Neural crest cell (in vitro differentiated cells): Measurements from ENCODE around the gene RPN2. TPM values are rescaled to one million over a fixed set of nuclear protein-coding genes. Genes with fewer than 3 reads are reported as not detected.
A peak's percentile ranks its signal among the peaks of the same experiment; 100 is the strongest.

Experiments
- DNase-seq: peaks from one replicate; pipeline ENCODE4 v3.0.0; 2021; ENCODE audit warnings: low read depth, mixed read lengths, low spot score
- H3K27ac Mint-ChIP-seq: one replicate; pipeline ENCODE4 v1.8.0; 2021; ENCODE audit warnings: mild to moderate bottlenecking, mixed read lengths; ENCODE audit not compliant: unreplicated experiment
- H3K27me3 Mint-ChIP-seq: 2 replicates; pipeline ENCODE4 v1.8.0; 2021; ENCODE audit warnings: low read depth, mild to moderate bottlenecking, mixed read lengths
- H3K36me3 Mint-ChIP-seq: 2 replicates; pipeline ENCODE4 v1.8.0; 2021; ENCODE audit warnings: low read depth, mild to moderate bottlenecking, mixed read lengths
- H3K4me1 Mint-ChIP-seq: 2 replicates; pipeline ENCODE4 v1.8.0; 2021; ENCODE audit warnings: mixed read lengths
- H3K4me3 Mint-ChIP-seq: one replicate; pipeline ENCODE4 v1.8.0; 2021; ENCODE audit warnings: mild to moderate bottlenecking, mixed read lengths
- H3K9me3 Mint-ChIP-seq: 2 replicates; pipeline ENCODE4 v1.8.0; 2021; ENCODE audit warnings: mixed read lengths
- CTCF ChIP-seq: fragments of 200-600 bp; sonication (generic); conservative IDR thresholded peaks from 2 replicates; pipeline ENCODE4 v1.5.0; 2021; ENCODE audit warnings: antibody characterized with exemption, mild to moderate bottlenecking
- total RNA-seq: library from RNA; stranded (reverse); gene quantifications from 2 replicates; pipeline ENCODE4 v1.2.1, GENCODE V29; 2021

Gene RPN2
- total RNA-seq, 1 donor from 2014 or later = 203 TPM

GRCh38 chr20:37247547-37247946, 68.4 kb downstream of the RPN2 start:
- TF ChIP-seq CTCF = no peak

GRCh38 chr20:37249304-37249703, 70.2 kb downstream of the RPN2 start:
- peaks cover 1% of the 10 kb centered on the region for H3K9me3 Mint-ChIP-seq
- no peak for DNase-seq
- H3K4me1 Mint-ChIP-seq = peaks cover 52% of the 10 kb centered on the region
- peaks cover 5% of the 10 kb centered on the region for H3K36me3 Mint-ChIP-seq
- no peak overlapping the region for H3K4me3 Mint-ChIP-seq
- H3K27ac Mint-ChIP-seq = no peak overlapping the region
- no peak for TF ChIP-seq CTCF
- no peaks in the 10 kb centered on the region for H3K27me3 Mint-ChIP-seq

More at GRCh38 chr20:37247547-37247946, 68.4 kb downstream of the RPN2 start:
- no peaks in the 10 kb centered on the region for H3K9me3 Mint-ChIP-seq
- peaks cover 10% of the 10 kb centered on the region for H3K36me3 Mint-ChIP-seq
- H3K4me3 Mint-ChIP-seq = no peak overlapping the region
- DNase-seq = no peak
- no peaks in the 10 kb centered on the region for H3K27me3 Mint-ChIP-seq
- no peak overlapping the region for H3K27ac Mint-ChIP-seq
- H3K4me1 Mint-ChIP-seq = peaks cover 54% of the 10 kb centered on the region

- DNase-seq = no peak
- no peaks in the 10 kb centered on the region for H3K27me3 Mint-ChIP-seq
- H3K4me3 Mint-ChIP-seq = peak overlapping the region; percentile 60
- H3K4me1 Mint-ChIP-seq = peaks cover 32% of the 10 kb centered on the region
- H3K27ac Mint-ChIP-seq = peak overlapping the region; percentile 94
- TF ChIP-seq CTCF = no peak
- peaks cover 2% of the 10 kb centered on the region for H3K36me3 Mint-ChIP-seq
- peaks cover 4% of the 10 kb centered on the region for H3K9me3 Mint-ChIP-seq
Observed at GRCh38 chr20:37251825-37252477, 72.8 kb downstream of the RPN2 start.

- H3K36me3 Mint-ChIP-seq = peaks cover 2% of the 10 kb centered on the region
- H3K4me1 Mint-ChIP-seq = peaks cover 32% of the 10 kb centered on the region
- no peaks in the 10 kb centered on the region for H3K27me3 Mint-ChIP-seq
- H3K4me3 Mint-ChIP-seq = peak overlapping the region; percentile 24
- peaks cover 4% of the 10 kb centered on the region for H3K9me3 Mint-ChIP-seq
- TF ChIP-seq CTCF = no peak
- no peak overlapping the region for H3K27ac Mint-ChIP-seq
- DNase-seq = no peak
Observed at GRCh38 chr20:37253087-37253486, 74.0 kb downstream of the RPN2 start.

GRCh38 chr20:37254114-37254878, 75.2 kb downstream of the RPN2 start:
- no peak for TF ChIP-seq CTCF
- Mint-ChIP-seq H3K4me3 (no peak overlapping the region), H3K4me1 (peaks cover 38% of the 10 kb centered on the region), H3K27ac (no peak overlapping the region), H3K36me3 (peaks cover 2% of the 10 kb centered on the region), H3K27me3 (no peaks in the 10 kb centered on the region), H3K9me3 (peaks cover 4% of the 10 kb centered on the region)
- DNase-seq = no peak
